GM10266 (cell line): ENCODE measurements around the gene UGGT2.

Source experiments
- DNase-seq: peaks from one replicate; pipeline ENCODE4 v3.0.0; 2012; ENCODE audit errors: extremely low spot score
- CTCF ChIP-seq: IDR thresholded peaks from 2 replicates; pipeline ENCODE4 v1.5.1; 2012; ENCODE audit warnings: mild to moderate bottlenecking, low read depth; ENCODE audit not compliant: control insufficient read depth, insufficient read depth; ENCODE audit errors: missing control alignments

The UGGT2 gene

GRCh38 chr13:96053003-96053703, at the start of gene UGGT2:
TSS of gene UGGT2 (minus strand) at chr13:96053401. CDS start at chr13:96053312, 89 bp downstream.
- no peak for TF ChIP-seq CTCF
- peak; percentile 96 for DNase-seq

- TF ChIP-seq CTCF: no peak
- no peak for DNase-seq
Measured at GRCh38 chr13:96100457-96101220, 47.4 kb upstream of the UGGT2 start.

- DNase-seq: no peak
- TF ChIP-seq CTCF: no peak
Measured at GRCh38 chr13:96093296-96094006, 40.2 kb upstream of the UGGT2 start.

- no peak for TF ChIP-seq CTCF
- peak; percentile 27 for DNase-seq
Measured at GRCh38 chr13:96091164-96092117, 38.2 kb upstream of the UGGT2 start.

GRCh38 chr13:96090240-96091101, 37.3 kb upstream of the UGGT2 start:
- no peak for TF ChIP-seq CTCF
- DNase-seq: peak; percentile 58

- TF ChIP-seq CTCF: no peak
- peak; percentile 47 for DNase-seq
Measured at GRCh38 chr13:96089749-96090239, 36.6 kb upstream of the UGGT2 start, which contains the start of gene HS6ST3. TSS of gene HS6ST3 (plus strand) at chr13:96090107.
